Stimulated activated CD4-positive, alpha-beta T cell treated with anti-CD3 and anti-CD28 coated beads, Interleukin-2, amount 100 ng/mL, for 48 hours (primary cell): ENCODE measurements around the gene SSTR5.
A peak's percentile ranks its signal among the peaks of the same experiment; 100 is the strongest.

Experiments used
- DNase-seq, 2 donors: peaks; one replicate each; pipeline ENCODE4 v3.0.0-alpha.2; 2020

The SSTR5 gene

DNA sequence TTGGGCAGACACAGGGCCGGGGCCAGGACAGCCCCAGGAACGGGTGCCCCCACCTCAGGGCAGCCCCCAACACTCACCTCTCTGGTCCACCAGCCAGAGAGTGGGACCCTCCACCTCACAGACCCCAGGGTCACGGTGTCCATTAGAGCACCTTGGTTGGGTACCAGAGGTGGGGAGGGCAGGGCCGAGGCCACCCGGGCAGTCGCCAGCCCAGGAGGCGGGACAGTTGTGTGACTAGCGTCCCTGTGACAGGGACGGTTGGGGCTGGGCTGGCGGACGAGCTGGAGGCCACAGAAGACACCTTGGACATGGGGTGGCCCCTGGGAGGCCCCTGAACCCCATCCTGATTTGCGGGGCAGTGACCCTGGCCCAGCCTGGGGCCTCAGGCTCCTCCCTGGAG is 35.2 kb downstream of the SSTR5 start:
- DNase-seq, result no peak

GRCh38 chr16:1108299-1109252 is 36.0 kb downstream of the SSTR5 start:
- DNase-seq, result no peak

DNA sequence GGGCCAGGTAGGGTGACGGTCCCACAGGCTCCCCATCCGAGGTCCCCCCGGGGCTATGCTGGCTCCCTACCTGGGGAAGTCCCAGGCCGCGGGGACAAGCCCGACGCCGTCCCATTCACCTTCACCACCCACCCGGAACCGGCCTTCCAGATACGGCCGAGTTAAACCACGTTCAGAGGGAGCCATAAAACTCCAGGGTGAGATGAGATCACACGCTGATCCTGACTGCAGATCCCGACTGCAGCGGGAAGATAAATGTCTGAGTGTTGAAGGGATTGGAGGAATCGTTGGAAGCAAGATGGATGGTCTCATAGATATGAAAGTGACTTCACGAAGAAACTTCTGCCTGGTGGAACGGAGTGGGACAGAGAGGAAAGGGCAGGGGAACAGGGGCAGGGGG is 37.1 kb downstream of the SSTR5 start:
- DNase-seq, result no peak

DNA sequence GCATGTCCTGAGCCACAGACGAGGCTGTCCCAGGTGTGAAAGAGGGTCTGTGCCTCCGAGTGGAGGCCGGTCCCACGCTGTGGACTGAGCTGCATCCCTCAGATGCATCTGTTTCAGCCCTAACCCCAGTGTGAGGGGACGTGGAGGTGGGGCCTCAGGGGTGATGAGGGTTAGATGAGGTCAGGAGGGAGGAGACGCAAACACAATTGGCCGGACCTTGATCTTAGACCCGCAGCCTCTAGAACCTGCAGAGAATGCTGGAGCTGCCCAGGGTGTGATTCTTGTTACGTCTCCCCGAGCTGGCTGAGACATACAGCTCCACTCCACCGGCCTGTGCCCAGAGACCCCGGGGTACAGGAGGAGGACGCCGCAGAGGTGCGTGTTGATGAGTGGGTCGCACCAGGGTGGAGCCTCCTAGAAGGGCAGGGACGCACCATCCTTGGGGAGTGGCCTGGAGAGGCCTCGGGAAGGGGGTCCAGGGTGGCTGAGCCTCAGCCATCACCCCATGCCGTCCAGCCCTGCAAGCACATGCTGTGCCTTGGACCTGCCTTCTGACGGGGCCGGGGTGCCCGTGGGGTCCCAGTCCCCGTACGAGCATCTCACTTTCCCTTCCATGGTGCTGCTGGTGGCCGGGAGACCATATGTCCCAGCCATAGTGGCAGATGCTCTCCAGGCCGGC is 40.1 kb downstream of the SSTR5 start:
- DNase-seq, result no peak

DNA sequence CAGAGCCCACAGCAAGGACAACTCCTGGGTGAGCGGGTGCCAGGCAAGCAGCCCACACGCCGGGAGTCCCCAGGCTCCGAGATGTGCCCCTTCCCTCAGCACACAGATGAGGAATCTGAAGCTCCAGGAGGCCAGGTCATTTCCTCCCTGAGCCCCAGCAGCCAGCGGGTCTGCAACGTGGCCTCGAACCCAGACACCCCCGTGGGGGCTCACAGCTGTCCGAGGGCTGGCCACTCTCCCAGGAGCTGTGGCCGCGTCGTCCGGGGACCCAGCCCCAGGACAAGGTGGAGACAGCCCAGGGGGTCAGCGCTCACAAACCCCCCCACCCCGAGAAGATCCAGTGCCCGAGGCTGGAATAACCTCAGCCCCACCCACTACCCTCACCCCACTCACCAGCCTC is 40.9 kb downstream of the SSTR5 start:
- DNase-seq, result no peak

GRCh38 chr16:1113889-1114526 is 41.5 kb downstream of the SSTR5 start:
- no peak for DNase-seq

DNA sequence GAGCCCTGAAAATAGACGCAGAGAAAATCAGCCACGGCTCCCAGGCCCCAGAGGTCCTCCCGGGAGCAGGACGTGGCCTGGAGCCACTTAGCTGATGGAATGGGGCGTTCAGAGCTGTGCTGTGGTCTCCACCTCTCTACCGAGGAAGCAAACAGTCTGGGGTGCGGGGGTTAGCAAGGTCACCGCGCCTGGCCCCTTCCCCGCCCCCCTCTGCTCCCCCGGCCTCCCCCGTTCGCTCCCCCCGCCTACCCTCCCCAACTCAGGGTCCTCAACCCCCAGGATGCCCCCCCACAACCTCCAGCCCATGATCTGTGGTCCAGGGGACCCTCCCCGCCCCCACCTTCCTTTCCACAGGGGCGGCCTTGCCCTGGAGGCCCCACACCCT is 44.1 kb downstream of the SSTR5 start:
- DNase-seq, result no peak

- DNase-seq, result no peak
Measured at GRCh38 chr16:1117176-1117900, 44.8 kb downstream of the SSTR5 start.

- DNase-seq, result no peak
Measured at GRCh38 chr16:1117926-1118325, 45.4 kb downstream of the SSTR5 start.

DNA sequence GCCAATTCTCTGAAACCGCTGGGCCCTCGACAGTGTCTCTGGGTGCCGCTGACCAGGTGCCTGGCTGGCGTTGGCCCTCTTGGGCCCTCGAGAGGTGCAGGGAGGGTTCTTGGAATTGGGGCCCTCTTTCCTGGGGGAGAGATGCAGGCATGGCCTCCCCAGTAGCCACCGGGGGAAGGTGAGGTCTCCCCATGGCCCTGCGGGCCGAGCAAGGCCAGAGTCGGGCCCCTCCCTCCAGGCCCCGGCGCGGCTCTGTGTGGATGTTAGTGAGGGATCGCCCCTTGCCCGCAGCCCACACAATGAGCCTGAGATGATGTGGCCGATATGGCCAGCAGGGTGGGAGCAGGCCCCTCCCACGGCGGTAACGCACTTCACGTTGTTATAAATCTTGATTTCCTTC is 46.6 kb downstream of the SSTR5 start:
- DNase-seq, result no peak

DNA sequence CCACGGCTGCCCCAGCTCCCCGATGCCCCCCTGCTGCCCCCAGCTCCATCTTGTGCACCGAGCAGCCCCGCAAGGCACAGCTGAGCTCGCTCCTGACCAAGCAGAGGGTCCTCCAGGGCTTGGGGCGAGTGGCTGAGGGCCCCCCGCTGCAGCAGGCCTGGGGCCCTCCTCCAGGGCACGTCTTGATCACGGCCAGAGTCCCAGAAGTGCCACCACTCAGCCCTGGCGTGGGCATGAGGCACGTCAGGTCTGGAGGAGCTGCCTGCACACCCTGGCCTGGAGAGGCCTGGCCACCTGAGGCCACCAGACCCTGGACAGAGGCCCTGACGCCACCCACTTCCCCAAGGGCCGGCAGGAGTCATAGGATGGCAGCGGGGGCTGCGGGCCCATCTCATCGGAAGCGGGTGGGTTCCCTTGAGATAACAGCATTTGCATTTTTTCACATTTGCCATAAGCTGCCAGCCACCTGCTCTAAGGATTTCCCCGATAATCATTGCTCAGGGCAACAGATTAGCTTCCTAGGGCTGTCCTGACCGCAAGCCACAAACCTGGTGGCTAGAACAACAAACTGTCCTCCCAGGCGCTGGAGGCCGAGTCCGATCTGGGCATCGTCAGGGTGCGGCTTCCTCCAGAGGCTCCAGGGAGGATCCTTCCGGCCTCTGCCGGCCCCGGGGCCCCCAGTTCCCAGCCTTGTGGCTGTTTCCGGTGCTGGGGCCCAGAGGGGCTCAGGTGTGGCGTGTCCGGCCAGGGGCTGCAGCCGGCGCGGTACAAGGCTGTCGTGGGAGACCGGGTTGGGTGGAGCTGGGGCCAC is 47.4 kb downstream of the SSTR5 start:
- no peak for DNase-seq

- no peak for DNase-seq
Measured at GRCh38 chr16:1120577-1120941, 48.0 kb downstream of the SSTR5 start.

DNA sequence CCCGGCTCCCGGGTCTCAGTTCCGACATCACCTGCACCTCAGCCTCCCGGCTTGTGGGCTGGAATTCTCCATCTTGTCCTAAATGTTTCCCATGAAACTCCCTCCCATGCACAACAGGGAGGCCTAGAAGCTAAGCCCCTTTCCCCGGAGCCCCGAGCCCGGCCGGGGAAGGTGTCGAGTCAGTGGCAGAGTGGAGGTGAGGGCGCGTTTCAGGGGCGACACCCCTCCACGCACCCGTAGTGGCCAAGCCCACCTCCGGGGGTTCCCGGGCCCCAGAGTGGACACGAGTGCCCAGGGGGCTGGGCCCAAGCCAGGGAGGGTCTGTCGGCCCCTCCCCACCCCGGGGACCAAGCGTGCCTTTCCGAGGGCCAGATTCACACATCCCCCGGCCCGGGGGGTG is 48.5 kb downstream of the SSTR5 start:
- DNase-seq, result no peak

DNA sequence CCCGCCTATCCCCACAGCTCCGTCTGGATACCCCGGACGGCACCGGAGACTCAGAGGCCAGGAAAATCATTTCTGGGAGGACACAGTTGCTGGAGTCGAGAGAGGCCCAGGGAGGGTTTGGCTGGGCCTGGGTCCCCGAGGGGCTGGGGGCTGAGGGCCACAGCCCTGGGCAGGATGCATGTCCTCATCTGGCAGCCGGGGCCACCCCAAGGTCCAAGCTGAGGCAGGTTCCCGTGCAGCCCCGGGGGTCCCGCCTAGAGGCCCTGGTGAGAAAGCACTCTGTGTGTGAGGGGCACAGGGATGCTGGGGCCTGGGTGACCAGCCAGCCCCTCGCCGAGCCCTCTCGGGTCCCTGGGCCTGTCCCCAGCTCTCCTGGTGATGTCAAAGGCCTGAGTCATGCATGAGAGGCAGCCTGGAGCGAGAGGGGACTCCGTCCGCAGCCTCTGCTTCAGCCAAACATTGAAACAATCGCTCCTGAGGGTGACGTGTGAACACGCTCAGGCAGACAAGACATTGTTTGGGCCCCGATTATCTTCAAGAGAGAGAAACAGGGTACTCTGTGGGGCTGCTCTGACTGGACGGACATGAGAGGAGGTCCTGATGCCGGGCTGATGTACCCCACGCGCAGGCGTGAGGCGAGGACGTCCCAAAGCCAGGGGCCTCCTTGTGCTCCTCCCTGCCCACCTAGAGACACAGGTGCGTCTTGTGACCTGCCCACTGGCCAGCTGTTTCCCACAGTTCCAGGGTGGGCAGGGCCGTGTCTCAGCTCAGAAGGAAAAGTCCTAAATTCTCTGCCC is 49.3 kb downstream of the SSTR5 start:
- no peak for DNase-seq

DNA sequence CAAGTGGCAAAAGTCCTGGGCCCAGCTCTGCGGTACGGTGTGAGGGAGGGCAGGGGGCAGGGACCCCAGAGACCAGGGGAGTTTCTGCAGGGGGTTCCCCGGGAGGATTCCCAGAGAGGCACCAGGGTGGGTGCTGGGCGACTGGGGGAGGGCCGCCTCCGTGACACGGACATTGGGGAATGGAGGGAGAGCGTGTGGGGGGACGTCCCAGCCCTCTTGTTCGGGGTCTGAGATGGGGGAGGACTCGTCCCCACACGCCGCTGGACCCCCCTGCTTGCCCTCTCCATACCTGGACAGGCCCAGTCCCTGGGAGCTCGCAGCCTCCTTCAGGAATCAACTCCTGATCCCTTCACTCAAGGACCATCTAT is 49.8 kb downstream of the SSTR5 start:
- no peak for DNase-seq

DNA sequence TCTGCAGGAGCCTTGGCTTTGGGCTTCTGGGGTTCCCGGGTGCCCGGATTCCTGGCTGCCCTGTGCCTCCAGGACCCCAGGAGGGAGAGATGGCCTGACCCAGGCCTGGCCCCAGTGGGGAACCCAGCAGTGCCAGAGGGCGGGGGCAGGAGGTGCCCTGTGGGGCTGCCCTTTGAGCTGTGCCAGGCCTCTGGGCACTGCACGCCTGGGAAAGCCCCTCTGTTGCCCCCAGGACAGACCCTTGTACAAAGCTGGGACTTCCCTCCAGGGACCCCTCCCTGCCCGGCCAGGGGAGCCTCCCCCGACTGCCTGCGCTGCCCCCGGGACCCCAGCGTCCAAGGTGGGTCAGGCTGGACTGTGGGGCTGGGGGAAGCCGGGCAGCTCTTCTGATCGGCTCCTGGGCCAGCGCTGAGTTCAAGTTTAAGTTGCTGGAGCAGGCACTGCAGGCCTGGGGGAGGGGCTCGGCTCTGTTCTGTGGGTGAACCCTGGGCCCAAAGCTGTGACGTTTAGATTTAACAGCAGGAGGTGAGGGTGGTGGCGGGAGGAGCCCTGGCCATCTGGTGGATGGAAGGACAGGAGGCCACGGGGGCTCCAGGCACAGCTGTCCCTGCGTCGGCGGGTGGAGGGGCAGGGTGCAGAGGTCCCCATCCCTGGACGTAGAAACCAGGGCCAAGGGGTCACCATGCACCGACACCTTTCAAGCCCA is 51.1 kb downstream of the SSTR5 start:
- DNase-seq, result no peak

- DNase-seq, result no peak
Measured at GRCh38 chr16:1124291-1124690, 51.7 kb downstream of the SSTR5 start.

- no peak for DNase-seq
Measured at GRCh38 chr16:1124795-1125194, 52.2 kb downstream of the SSTR5 start.

DNA sequence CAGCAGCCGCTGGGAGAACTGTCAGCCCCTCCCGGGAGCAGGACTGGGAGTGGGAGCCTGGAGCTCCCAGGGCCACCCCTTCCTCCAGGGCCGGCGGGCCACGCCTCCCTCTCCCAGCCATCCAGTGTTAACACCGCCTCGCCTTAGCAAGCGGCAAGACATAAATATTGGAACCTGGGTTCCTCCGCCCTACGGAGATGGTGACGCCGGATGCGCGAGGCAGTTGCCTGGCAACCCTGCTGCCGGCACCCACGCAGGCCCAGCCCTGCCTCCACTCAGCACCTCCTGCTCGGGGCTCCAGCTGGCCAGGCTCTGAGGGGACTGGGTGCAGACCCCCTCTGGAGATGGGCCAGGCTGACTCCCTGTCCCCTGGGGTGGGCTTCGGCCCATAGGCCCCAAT is 52.9 kb downstream of the SSTR5 start:
- DNase-seq, result peak in 1 of 2 donors; percentile 25

GRCh38 chr16:1126044-1126443 is 53.5 kb downstream of the SSTR5 start:
- no peak for DNase-seq

- DNase-seq, result no peak
Measured at GRCh38 chr16:1126586-1126985, 54.0 kb downstream of the SSTR5 start.
